Left lobe of liver (tissue), 2 donors: ENCODE data around the gene CISTR. TPM values are rescaled to one million over a fixed set of nuclear protein-coding genes. Genes with fewer than 3 reads are reported as not detected.
"Not testable (repeated sequence)": the region's sequence is repeated elsewhere in the genome, so short reads cannot be mapped to it uniquely, and the experiment has no call there.

Experiments
- ATAC-seq: fragments of 200-7000 bp; cut with Tn5 transposase; one replicate; pipeline ENCODE4 v1.9.1; 2020; ENCODE audit warnings: mild to moderate bottlenecking, moderate library complexity
- DNase-seq: peaks from one replicate; pipeline ENCODE4 v3.0.0-alpha.2; 2020; ENCODE audit warnings: low spot score
- total RNA-seq: library from RNA; stranded (reverse); gene quantifications from one replicate; pipeline ENCODE4 v1.2.1, GENCODE V29; 2021
- donor health status: DM: no; HTN: no; CAD: no; lungs with moderate emphysema.
- donor health status: DM: no; HTN: yes; CAD: no.

The CISTR gene
- total RNA-seq, 1 donor from 2014 or later = not detected

DNA sequence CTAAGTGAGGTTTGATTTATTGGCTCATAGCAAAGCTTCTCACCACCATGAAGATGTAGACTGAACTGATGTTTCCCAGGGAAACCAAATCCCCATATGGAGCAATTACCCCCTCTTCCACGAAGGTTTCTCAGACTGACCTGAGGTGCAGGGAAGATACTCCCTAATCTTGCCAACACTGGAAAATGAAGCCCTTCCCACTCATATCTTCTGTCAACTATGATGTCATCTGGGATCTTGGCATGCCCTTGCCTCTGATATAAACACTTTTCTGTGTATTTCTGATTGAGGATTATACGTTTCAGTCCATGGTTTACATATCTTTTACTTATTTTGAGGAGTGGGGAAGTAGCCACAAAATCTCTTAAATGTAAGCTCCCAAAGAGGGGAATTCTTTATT lies 14.1 kb upstream of the CISTR start:
- DNase-seq (no peak), ATAC-seq (no peak)

DNA sequence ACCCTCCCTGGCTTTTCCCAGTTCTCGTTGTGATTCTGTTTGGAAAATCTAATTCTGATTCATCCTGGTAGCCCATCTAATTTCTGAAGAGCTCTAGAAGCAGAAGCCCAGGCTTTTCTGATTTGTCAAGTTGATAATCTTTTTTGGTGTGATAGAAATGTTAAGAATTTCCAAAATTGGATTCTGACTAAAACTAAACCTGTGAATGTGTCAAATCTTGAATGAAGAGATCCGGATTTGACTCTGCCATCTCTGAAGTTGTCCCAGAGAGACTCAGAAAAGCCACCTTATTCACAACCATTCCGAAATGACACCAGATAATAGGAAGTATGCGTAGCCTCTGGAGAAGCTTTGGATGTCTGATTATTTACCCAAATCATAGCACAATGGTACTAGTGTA lies 12.8 kb upstream of the CISTR start:
- ATAC-seq = no peak
- DNase-seq = no peak

DNA sequence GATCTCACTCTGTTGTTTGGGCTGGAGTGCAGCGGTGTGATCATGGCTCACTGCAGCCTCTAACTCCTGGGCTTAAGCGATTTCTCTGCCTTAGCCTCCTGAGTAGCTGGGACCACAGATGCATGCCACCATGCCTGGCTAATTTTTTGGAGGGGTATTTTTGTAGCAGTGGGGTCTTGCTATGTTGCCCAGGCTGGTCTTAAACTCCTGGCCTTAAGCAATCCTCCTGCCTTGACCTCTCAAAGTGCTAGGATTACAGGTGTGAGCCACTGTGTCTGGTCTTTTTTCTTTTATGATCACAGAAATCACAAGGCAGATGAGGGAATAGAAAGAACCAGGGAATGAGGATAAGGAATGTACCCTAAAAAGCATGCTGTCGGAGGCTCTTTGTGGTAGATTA lies 11.0 kb upstream of the CISTR start:
- DNase-seq, ATAC-seq: not testable (repeated sequence)

DNA sequence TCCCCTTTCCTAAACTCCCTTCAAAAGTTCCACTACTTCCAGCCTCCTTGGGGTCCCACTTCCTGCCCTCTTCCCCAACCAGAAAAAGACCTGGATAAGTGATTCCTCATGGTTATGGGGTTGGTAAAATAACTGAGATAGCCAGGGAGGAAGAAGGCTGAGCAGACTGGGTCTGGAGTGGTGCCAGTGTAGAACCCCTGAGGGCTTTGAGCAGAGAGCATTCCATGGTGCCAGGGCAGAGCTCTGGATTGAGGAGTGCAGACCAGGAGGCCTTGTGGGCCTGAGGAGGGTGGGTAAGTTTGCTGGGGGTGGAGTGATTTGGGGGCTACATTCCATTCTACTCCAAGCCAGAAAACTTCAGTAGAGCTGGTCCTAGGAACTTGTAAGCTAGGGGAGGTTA lies 9.5 kb upstream of the CISTR start:
- DNase-seq (no peak), ATAC-seq (no peak)

DNA sequence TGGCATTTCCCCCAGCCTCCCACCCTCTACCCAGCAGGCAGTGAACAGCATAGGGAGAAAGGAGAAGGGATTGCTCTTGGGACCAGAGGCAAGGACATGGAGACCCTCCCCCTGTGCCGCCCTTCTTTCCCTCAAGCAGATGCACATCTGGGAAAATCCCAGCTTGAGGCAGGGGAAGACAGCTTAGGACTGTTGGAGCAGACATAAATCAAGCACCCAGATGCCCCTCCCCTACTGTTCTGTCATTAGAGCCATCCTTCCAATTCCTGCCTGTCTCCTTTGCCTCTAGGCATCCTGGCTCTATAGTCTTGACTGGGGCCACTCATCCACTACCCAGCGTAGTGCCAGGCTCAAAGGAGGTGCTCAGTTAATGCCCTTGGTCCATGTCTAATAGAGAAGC lies 7.5 kb upstream of the CISTR start:
- no peak for ATAC-seq
- no peak for DNase-seq

DNA sequence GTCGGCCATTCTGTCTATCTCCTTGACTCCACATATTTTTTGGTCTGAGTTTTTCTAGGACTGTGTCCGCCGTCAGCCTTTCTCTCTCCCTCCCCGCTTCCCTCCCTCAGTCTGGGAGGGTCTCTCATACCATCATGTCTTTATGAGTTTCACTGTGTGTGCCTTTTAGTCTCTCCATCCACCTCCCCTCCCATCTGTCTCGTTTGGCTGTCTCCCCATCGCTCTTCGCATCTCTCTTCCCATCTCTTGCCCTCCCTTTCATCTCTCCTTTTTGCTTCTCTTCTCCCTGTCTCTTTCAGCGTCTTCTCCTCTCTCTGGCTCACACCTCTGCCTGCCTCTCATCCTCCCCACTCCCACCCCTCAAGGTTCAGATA lies 6.9 kb upstream of the CISTR start:
- no peak for ATAC-seq
- DNase-seq = no peak

DNA sequence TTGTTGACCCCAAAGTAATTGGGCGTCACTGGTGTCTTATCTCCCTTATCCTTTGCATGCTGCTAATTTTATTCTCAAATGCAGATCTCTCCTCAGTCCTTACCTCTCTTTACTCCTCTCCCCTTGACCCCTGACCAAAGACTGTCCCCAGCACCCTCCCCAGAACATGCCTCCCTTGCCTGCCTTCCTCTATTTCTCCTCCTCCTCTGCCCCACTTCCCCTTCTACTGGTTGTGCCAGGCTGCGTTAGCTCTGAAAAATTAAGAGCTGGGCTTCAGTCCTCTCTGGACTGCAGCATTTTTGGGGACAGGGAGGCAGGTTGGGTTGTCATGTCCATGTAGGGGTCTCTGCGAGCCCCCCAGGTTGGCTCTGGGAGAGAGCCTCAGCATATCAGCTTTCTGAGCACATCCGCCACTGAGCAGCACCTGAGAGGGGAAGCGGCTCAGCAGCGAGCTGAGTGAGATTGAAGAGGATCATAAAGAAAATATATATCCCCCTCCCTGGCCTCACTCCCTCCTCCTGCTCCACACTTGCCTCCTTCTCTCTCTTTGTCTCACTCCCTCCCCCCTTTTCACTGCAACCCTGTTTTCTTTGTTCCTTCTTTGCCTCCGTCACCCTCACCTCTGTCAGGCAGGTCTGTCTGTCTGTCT lies 6.4 kb upstream of the CISTR start:
- no peak for ATAC-seq
- no peak for DNase-seq

DNA sequence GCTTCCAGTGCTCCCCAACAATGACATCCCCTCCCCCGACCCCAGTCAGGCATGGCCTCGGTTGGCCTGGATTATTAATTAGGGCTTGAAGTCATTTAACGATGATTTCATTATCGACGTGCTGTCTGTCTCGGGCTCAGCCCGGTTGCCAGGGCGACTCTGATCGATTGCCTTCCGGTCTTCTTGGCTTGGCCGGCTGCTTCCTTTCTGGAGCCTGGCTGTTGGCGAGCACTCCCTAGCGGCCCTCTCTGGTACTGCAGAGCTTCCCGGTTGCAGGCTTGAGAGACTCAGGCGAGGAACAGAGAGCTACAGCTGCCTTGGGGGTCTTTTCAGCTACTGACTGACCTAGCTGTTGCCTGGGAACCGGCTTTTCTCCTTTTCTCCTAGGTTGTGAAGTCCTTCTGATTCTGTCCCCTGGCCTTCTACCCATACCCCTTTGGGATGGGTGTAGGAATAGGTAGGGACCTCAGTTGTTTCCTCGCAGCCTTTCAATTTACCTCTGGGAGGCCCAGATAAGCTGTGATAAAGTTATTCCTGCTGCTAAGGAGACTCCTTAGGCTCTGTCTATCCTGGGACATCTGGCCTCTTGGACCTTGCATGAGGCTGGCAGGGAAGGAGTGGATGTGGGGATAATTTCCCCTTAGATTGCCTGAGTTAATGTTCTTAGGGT lies 5.5 kb upstream of the CISTR start:
- peak; percentile 85 for DNase-seq

DNA sequence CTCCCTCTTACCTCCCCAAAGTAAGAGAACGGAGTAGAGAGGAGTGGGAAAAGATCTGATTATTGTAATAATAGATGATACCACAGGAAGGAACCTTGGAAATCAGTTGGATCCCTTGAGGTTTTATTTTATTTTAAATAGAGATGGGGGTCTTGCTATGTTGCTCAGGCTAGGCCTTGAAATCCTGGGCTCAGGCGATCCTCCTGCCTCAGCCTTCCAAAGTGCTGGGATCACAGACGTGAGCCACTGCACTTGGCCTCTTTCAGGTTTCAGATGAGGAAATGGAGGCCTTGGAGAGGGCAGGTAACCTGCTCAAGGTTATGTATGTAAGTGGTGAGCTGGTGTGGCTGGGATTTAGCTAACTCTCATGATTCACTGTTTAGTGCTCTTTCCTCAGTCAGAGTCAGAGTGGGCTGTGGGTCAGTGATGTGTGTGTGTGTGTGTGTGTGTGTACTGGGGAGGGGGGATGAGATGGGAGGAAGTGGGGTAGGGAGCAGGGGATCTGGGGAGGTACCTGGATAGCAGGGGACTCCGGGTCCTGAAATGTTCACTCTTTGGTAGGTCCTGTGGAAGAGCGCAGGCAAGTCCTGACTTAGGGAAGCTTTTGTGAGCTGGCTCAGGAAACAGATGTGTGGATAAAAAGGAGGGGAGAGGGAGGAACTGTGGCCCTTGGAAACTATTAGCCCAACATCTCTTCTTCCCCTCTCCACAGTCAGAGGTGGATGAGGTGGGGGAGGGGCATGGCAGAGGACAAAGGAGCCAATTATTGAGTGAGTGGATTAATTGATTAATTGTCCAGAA lies 4.7 kb upstream of the CISTR start:
- ATAC-seq (peak; percentile 4), DNase-seq (no peak)

More for the DNA sequence above, 5.5 kb upstream of the CISTR start:
- ATAC-seq = peak; percentile 97

DNA sequence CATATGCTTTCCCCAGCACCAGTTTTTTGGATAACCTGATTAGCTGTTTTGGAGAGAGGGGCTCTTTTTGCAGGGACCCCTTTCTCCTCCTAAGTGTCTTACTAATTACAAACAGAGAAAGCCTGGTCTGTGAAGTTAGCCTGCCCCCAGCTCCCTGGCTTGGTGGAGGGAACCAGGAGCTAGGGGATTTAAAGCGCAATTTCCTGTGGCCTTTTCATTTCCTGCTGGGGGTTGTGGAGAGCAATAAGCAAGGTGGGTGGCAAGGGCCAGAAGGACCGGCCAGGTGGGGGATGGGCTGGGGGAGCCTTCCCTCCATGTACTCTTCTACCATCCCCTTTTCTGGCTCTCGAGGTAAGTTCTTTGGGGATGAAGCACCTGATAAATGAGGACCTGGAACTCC lies 4.1 kb upstream of the CISTR start:
- ATAC-seq (no peak), DNase-seq (no peak)

DNA sequence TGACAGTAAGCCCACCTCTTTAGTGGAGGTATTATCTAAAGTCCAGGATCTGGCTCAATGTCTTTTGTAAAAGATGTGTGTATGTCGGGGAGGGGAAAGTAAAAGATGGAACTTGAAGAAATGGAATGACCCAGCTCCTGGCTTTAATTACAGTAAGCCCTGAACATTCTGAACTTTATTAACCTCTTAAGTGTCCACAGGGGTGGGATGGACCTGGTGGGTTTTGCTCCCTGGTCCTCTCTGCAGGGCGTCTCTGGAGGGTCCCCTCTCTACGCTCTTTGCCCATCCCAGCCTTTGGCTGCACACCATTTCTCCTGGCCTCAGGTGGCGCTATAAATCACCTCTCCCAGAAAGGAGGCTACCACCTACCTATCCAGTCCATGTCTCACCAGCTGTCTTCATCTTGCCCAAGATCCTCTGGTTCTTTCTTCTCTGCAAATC lies 3.7 kb upstream of the CISTR start:
- no peak for DNase-seq
- ATAC-seq = no peak

DNA sequence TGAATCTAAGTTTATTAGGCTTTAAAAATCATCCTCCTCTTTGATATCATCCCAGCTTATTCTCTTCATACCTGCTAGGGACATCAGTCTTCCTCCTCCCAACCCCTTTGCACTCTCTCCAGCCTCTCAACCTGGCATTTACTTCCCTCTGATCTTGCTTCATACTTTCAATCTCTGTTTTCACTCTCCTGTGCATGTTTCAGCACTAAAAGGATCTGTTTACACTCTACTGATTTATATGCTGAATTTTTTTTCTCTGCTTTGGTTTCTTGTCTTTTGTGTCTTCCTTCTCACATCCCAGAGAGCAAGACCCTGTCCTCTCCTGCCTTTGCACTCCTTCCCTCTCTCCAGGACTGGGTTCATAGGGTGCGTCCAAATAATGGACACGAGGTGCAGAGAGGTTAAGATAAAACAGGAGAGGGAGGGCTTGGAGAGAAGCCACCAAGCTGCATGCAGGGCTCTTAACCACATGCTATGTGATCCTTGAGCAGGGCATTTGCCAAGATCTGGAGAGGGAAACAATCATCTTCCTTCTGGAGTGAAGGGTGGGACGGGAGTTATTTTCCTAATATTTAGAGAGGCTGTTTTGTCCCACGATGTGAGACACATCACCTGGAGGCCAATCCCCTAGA lies 3.0 kb upstream of the CISTR start:
- ATAC-seq (no peak), DNase-seq (no peak)

DNA sequence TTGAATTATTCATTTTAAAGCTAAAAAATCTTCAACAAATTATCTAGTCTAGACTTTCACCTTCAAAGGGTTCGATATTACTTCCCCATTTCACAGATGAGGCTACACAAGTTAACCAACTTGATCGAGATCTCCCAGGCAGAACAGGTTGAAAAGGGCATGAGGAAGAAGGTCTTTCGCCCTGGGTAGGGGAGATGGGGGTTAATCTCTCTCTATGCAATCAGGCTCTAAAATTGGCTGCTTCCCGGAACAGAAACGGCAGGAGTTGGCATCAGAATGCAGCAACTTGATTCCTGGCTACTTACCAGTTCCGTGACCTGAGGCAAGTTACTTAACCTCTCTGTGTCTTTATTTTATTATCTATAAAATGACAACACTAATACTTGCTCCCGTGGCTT lies 2.4 kb upstream of the CISTR start:
- DNase-seq (no peak), ATAC-seq (no peak)

DNA sequence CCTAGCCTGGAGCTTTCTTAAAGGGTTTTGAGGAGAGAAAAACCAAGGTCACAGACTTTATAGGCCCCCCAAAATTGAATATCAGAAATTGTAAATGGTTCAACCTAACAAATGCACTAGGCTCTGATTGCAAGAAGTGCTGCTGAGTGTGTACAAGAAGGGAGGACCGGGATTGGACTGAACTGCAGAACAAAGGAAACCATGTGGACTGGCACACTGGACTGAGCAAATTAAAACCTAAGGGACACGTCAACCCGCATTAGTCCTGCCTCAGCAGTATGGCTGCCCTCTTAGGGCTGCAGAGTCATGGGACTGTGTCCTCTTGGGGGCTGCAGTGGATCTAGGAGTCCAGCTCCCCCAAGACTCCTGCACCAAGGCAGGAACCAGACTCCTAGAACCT lies 842 bp upstream of the CISTR start:
- ATAC-seq (no peak), DNase-seq (no peak)

DNA sequence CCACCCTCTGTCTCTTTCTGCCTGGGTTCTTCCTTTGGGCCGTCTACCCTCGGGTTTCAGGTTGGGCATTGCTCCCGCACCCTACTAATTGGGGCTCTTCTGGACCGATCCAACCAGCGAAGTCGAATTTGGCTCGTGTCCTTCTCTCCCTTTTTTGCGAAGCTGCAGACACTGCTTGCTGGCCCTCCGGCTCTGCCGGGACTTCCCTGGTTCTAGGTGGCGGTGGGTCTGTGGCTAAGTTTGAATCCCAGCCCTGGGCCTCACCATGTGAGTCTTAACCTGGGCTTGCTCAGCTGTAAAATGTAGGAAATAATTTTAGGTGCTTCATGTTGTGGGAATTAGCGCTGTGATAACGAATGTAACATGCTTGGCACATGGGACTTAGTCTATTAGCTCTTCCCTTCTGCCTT lies 418 bp upstream of the CISTR start:
- ATAC-seq (no peak), DNase-seq (no peak)

DNA sequence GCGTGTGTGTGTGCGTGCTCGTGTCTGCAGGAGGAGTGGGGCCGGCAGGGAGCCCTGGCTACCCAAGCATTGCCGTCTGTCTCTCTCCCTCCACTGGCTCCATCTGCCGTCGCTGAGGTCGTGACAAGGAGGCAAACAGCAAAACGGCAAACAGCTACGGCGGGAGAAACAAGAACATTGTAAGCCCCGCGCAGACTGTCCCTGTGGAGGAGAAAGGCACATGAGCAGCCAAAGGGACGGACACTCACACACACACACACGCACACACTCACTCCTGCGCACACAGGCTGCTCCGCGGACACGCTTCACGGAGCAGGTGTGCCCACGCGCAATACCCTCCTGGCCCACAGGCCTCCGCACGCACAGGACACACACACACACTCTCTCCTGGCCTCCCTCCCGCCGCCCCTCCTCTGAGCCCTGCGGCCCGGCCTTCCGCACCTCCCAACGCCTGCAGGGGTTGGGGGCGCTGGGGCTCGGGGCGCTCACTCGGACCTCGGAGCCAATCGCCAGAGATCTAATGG lies 905 bp downstream of the CISTR start:
- DNase-seq = no peak

DNA sequence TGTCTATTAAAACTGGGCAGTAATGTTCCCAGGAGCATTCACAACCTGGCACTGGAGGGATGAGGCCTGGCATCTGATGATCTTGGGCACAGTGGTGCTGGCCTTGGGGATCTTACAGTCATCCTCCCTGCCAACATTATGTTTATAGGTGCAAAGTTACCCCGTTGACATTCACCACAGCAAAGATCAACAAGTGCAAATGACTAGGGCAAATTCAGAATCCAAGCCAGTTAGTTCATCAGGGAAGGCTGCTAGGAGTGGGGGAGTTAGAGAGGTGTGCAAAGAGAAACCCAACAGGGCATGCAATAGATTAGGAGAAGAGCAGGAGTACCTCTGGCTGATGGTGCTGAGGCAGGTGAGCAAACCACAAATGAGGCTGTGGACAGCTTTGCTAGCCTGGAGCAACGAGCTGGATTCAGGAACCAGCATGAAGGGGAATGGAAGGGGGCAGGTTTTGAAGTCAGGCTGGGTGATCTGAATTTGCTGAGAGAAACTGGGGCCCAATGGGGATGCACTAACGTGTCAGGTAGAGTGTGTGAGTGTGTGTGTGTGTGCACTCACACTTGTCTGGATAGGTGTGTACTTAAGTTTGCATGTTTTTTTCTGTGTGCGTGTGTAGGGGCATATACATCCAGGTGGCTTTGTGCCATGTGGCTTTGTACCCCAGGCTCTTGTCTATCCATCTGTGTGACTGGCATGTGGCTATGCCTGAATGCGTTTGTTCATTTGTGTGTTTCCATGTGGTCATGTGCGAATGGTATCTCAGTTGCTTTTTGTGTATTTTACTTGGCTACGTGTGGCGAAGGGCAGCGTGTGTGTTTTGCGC lies 1.6 kb downstream of the CISTR start:
- no peak for DNase-seq
- ATAC-seq = no peak

More for the DNA sequence above, 905 bp downstream of the CISTR start:
- ATAC-seq = peak; percentile 7

DNA sequence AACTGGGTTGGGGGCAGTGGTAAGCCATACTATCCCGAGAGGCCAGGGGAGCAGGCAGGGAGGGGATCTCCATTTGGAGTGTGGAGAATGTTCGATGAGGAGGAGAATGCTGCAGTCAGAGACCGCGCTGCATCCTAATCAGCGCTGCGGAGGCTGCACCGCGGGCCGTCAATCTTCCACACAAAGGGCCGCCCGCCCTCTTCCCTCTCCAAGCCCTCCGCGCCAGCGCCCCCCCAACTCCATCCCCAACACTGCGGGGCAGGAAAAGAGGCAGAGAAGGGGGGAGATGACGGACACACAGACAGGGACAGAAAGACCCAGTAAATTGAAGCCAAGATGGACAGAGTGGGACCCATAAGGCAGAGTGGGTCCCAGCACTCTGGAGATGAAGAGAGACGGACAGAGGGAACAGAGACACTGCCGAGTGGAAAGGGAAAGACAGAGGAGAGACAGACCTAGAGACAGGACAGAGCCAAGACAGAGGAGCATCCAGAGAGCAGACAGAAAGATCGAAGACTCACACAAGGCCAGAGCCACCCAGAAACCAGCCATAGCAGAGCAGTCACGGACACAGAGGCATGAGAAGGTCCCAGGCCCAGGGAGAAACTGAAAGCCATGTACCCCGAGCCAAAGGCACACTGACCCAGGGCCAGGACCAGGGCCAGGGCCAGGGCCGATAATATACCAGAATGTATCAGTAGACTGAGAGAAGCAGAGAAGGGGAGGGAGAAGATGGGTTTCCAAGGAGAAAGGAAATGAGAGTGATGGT lies 3.5 kb downstream of the CISTR start:
- ATAC-seq (no peak), DNase-seq (no peak)

DNA sequence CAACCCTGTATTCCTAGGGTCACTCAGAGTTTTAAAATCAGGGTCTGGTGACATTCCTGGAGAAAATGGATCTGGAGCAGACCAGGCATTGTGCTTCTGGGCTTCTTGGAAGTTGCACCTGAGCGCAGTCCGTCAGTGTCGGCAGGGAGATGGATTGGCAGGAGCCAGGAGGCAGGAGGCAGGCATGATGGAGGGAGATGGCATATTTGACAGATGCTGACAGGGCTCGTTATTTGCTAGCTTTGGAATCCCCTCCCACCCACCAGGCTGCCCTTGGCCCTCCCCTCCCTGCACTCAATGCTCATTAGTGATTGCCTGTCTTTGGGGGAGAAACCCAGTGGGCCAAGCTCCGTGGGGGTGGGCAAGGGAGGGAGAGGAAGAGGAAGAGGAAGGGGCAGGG lies 4.7 kb downstream of the CISTR start:
- no peak for DNase-seq
- no peak for ATAC-seq
